Measurements from ENCODE around the gene HDHD3. TPM values are rescaled to one million over a fixed set of nuclear protein-coding genes. Genes with fewer than 3 reads are reported as not detected.

HDHD3 gene
- total RNA-seq, 8 experiments from 2014 or later, result 6.3 to 15.1 (median 9.0) TPM

DNA sequence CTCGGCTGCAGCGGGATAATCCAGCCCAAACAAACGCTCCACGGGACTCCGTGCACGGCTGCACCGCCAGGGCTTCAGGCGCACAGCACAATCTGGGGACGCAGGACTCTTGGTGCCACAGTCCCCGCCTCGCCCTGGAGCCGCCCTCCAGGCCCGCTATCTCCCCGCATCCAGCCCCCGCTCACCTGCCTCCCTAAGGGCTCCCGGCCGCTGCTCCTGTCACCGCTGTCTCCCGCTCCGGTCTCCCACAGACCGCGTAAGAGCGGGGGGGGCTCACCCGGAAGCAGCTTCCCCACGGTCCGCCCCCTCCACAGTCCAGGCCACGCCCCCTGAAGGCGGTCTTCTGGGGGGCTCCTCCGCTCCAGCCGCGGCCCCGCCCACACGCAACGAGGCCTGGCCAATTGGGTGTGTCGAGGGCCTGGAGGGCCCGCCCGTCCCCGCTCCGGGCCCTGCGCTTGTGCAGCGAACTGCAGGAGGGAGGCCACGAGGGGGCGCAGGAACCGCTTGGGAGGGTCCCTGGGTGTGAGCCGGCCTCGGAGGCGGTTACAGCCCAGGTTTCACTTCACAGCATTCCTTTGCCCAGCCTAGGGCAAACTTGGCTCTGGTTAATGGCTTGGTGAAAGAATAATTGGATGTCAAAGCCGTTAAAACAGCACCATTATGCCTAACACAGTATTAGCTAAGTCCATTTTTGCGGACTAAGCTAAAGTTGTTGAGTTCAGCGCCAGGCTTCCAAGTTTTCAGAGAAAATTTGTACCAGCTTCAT, 24.4 kb upstream of the HDHD3 start, which contains the start of gene ALAD:
ALAD (minus strand) TSS at position 258 of the 766 bp plus-strand sequence. CDS start 7,725 bp downstream, outside the sequence.
- peaks cover 0 to 13% of the 10 kb centered on the region in 2 donors for H3K4me1 ChIP-seq (replicated peaks in 1 of 2)
- in situ Hi-C loops (cut with MboI; ENCODE audit: low pct_unique_long_range_greater_than_20kb in 2 of 9, low sequenced_read_pairs in 9 of 9, unreplicated experiment in 9 of 9), result no loop called here
- peak; percentile 92 to 97 (median 96) for ATAC-seq (replicated peaks in 6 of 8)
- WGBS, 10 experiments, result 25 to 26% methylated on average over 2 to 4 of the region's 50 CpGs; no CpG with 5 or more reads in 8 of the 10 experiments
- peak within 1 kb of the TSS; percentile 14 to 23 for H3K27ac ChIP-seq
- peak within 1 kb of the TSS; percentile 54 to 90 (median 68) for H3K4me3 ChIP-seq

DNA sequence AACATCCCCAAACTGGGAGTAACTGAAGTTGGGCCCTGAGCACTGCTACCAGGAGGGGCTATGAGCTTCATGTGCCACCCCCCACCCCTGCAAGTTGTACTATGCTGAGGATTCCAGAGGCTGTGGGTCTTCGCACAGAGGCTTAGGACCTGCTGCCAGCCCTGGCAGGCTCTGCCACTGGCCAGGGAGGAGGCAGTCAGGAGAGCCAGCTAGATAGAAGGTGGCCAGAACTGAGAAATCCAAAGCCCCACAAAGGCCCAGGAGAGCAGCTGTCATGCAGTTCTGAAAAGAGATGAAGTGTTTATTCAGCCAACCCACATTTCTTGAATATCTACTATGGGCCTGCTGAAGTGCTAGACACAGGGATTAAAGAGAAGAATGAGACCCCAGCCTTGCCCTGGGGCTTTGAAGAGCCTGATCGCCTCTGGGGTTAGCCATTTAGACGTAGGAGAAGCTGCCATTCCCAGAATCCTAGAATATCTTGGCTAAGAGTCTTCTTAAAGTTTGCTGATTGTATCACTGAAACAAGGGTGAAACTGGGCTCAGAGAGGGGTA, 22.9 kb upstream of the HDHD3 start:
- 58 to 100% (median 90%) methylated on average over 1 to 2 of the region's 3 CpGs; no CpG with 5 or more reads in 6 of the 10 experiments for WGBS, 10 experiments
- H3K4me1 ChIP-seq (replicated peaks in 1 of 2), result peaks cover 0 to 13% of the 10 kb centered on the region in 2 donors
- in situ Hi-C loops (cut with MboI; ENCODE audit: low pct_unique_long_range_greater_than_20kb in 2 of 9, low sequenced_read_pairs in 9 of 9, unreplicated experiment in 9 of 9), result no loop called here
- peak overlapping the region in 2 of 5 donors; percentile 76 to 90 for H3K4me3 ChIP-seq
- no peak overlapping the region for H3K27ac ChIP-seq
- no peak for ATAC-seq (replicated peaks in 6 of 8)

DNA sequence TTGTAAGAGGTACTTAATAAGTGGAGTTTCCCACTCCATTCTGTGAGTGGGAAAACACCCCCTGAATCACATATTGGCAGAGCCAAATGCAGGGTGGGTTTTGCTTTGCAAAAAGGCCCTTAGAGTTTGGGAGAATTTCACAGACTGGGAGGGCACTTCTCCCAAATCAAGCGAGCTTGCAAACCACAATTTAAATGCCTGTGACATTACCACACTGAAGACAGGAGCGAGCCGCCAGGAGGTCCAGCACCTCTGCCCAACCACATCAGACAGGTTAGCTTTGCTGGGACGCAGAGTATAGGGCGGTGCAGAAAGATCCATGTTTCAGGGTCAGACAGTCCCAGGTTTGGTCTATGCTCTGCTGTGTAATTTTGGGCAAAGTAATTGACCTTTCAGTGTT, 22.0 kb upstream of the HDHD3 start:
- in situ Hi-C loops (cut with MboI; ENCODE audit: low pct_unique_long_range_greater_than_20kb in 2 of 9, low sequenced_read_pairs in 9 of 9, unreplicated experiment in 9 of 9), result no loop called here
- Histone ChIP-seq H3K4me1 (replicated peaks in 1 of 2) (peaks cover 0 to 13% of the 10 kb centered on the region in 2 donors), H3K4me3 (no peak overlapping the region), H3K27ac (no peak overlapping the region)
- 86 to 100% (median 100%) methylated on average over 1 to 5 of the region's 5 CpGs; no CpG with 5 or more reads in 3 of the 10 experiments for WGBS, 10 experiments
- no peak for ATAC-seq (replicated peaks in 6 of 8)

DNA sequence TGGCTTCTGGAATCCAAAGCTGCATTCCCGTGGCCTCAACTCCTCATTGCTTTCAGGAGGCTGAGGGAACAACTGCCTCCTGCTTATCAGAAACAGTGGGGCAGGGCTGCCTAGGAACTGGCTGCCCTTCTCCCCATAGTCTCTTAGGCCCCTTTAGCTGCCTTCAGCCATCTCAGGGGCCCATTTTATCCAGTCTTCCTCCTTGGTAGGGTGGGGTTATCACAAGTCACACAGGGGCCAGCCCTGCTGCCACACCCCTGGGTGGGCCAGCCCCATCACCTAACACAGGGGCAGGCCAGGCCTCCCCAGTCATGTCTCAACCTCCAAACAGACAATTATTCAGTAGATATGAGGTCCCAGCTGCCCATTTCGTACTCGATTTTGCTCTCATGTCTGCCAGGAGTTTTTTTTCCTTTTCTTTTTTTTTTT, 20.4 kb upstream of the HDHD3 start:
- H3K4me3 ChIP-seq, result no peak overlapping the region
- peaks cover 0 to 13% of the 10 kb centered on the region in 2 donors for H3K4me1 ChIP-seq (replicated peaks in 1 of 2)
- 40 to 100% (median 81%) methylated on average over 1 to 3 of the region's 3 CpGs; no CpG with 5 or more reads in 4 of the 10 experiments for WGBS, 10 experiments
- in situ Hi-C loops (cut with MboI; ENCODE audit: low pct_unique_long_range_greater_than_20kb in 2 of 9, low sequenced_read_pairs in 9 of 9, unreplicated experiment in 9 of 9), result no loop called here
- H3K27ac ChIP-seq, result no peak overlapping the region
- no peak for ATAC-seq (replicated peaks in 6 of 8)

DNA sequence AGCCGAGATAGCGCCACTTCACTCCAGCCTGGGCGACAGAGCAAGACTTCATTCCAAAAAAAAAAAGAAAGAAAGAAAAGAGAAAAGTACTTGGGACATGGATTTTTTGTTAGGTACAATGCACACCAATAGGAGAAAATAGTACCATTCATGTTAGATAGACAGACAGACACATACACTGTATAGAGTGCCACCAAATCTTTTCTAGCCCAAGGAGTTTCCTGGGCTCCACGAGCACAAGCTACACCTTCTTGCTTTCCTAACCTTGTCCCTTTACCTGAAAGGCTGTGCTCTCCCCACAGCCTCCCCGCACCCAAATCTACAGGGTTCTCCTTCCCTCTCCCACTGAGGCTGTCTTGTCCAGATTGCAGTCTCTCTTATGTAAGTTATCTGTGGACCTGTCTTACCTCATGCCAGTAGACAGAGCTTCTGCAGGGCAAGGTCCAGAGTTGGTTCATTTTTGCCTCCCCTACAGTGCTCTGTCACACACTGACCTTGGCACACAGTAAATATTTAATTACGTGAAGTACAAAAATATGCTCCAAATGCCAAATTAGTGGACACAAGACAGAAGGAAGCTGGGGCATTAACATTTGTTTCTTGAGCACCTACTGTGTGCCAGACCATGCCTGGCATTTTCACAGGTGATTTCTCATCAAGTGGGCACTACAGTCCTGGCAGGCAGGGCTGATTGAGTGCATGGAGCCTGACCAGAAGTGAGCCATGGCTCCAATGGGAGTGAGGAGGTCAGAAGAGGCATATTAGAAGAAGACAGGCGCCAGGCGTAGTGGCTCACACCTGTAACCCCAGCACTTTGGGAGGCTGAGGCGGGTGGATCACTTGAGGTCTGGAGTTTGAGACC, 18.4 kb upstream of the HDHD3 start:
- in situ Hi-C loops (cut with MboI; ENCODE audit: low pct_unique_long_range_greater_than_20kb in 2 of 9, low sequenced_read_pairs in 9 of 9, unreplicated experiment in 9 of 9), result no loop called here
- 67 to 100% (median 100%) methylated on average over 1 to 6 of the region's 9 CpGs; no CpG with 5 or more reads in 2 of the 10 experiments for WGBS, 10 experiments
- no peak for ATAC-seq (replicated peaks in 6 of 8)
- H3K4me1 ChIP-seq (replicated peaks in 1 of 2), result peaks cover 0 to 3% of the 10 kb centered on the region in 2 donors
- H3K4me3 ChIP-seq, result no peak overlapping the region
- no peak overlapping the region for H3K27ac ChIP-seq

DNA sequence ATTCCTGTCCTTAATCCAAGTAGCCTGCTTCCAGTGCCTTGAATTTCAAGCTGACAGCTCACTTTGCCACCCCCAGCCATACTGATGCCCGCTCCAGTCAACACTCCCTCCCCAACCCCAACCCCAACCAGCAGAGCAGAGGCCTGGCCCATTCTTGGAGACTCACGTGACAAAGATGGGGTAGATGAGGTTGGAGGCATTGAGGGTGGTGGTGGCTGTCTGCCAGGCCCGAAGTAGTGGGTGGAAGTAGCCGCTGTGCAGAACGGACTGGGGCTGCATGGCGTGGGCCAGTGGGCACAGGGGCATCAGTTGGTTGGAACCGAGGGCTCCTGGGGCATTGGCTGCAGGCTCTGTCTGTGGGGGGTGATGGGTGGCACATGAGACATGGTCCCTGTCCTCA, 16.5 kb upstream of the HDHD3 start:
- 80 to 100% methylated on average over 1 of the region's 7 CpGs; no CpG with 5 or more reads in 8 of the 10 experiments for WGBS, 10 experiments

DNA sequence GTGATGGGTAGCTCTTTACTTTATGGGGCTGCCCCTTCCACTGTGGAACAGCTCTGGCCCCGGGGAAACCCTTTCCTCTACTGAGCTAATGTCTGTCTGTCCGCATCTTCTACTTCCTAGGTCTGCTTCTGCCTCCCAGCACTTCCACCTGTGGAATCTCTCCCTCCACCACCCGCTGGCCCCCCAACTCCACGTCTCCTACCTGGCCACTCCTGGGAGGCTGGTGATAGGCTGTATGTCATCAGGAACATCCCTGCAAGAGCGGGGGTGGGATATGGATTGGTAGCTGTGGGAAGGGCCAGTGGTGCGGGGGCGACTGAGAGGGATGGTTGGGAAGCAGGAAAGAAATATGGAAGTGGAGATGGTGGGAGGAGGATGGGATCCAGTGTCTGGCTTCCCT, 15.1 kb upstream of the HDHD3 start:
- Histone ChIP-seq H3K4me1 (replicated peaks in 1 of 2) (peaks cover 0 to 3% of the 10 kb centered on the region in 2 donors), H3K4me3 (no peak overlapping the region), H3K27ac (no peak overlapping the region)
- ATAC-seq (replicated peaks in 6 of 8), result no peak
- WGBS, 10 experiments, result 92 to 100% methylated on average over 1 to 2 of the region's 7 CpGs; no CpG with 5 or more reads in 8 of the 10 experiments
- in situ Hi-C loops (cut with MboI; ENCODE audit: low pct_unique_long_range_greater_than_20kb in 2 of 9, low sequenced_read_pairs in 9 of 9, unreplicated experiment in 9 of 9), result no loop called here

More for the DNA sequence above, 16.5 kb upstream of the HDHD3 start:
- Histone ChIP-seq H3K4me3 (no peak overlapping the region), H3K4me1 (replicated peaks in 1 of 2) (no peaks in the 10 kb centered on the region), H3K27ac (no peak overlapping the region)
- no peak for ATAC-seq (replicated peaks in 6 of 8)
- in situ Hi-C loops (cut with MboI; ENCODE audit: low pct_unique_long_range_greater_than_20kb in 2 of 9, low sequenced_read_pairs in 9 of 9, unreplicated experiment in 9 of 9), result no loop called here

DNA sequence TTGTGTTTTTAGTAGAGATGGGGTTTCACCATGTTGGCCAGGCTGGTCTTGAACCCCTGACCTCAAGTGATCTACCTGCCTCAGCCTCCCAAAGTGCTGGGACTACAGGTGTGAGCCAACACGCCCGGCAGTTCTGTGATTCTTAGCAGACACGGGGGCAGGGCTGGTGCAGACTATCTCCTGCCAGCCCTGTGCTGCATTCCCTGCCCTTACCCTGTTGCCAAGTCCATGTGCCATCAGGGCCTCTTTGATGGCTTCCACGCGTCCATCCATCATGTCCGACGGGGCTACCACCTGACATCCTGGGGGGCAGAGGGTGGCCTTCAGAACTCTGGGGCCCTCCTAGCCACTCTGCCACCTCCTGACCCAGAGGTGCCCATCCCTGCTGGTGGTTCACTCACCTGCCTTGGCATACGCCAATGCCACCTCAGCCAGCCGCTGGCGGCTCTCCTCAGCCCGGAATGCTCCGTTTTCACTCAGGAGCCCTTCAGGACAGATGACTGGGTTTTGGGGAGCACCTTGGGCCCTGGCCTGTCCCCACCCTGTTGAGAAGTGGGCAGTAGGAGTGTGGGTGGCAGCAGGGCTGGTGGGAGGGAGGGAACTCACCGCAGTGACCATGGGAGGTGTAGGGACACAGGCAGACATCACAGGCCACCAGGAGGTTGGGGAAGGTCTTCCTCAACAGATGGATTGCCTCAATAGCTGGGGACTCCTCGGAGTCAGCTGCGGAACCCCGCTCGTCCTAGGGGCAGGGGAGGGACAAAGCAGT, 13.6 kb upstream of the HDHD3 start:
- in situ Hi-C loops (cut with MboI; ENCODE audit: low pct_unique_long_range_greater_than_20kb in 2 of 9, low sequenced_read_pairs in 9 of 9, unreplicated experiment in 9 of 9), result no loop called here
- 80 to 100% (median 98%) methylated on average over 1 to 8 of the region's 17 CpGs; no CpG with 5 or more reads in 6 of the 10 experiments for WGBS, 10 experiments

DNA sequence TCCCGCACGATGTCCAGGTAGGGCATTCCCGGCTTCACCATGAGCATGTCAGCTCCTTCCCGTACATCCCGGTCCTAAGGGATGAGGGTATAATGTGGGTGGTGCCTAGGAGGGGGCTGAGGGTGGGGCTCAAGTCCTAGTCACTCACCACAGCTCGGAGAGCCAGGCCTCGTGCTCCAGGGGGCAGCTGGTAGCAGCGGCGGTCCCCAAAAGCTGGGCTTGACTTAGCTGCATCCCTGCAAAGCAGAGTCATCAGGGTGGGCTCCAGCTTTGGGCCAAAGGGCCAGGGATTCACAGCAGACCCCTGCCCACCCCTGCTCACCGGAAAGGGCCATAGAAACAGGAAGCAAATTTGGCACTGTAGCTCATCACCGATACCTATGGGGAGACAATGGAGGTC, 12.7 kb upstream of the HDHD3 start:
- no peak for ATAC-seq (replicated peaks in 6 of 8)
- 87 to 100% methylated on average over 1 to 3 of the region's 11 CpGs; no CpG with 5 or more reads in 8 of the 10 experiments for WGBS, 10 experiments
- in situ Hi-C loops (cut with MboI; ENCODE audit: low pct_unique_long_range_greater_than_20kb in 2 of 9, low sequenced_read_pairs in 9 of 9, unreplicated experiment in 9 of 9), result no loop called here
- no peak overlapping the region for H3K27ac ChIP-seq
- H3K4me3 ChIP-seq, result no peak overlapping the region
- H3K4me1 ChIP-seq (replicated peaks in 1 of 2), result peaks cover 0 to 3% of the 10 kb centered on the region in 2 donors

More for the DNA sequence above, 13.6 kb upstream of the HDHD3 start:
- Histone ChIP-seq H3K27ac (no peak overlapping the region), H3K4me1 (replicated peaks in 1 of 2) (peaks cover 0 to 3% of the 10 kb centered on the region in 2 donors), H3K4me3 (no peak overlapping the region)
- no peak for ATAC-seq (replicated peaks in 6 of 8)

DNA sequence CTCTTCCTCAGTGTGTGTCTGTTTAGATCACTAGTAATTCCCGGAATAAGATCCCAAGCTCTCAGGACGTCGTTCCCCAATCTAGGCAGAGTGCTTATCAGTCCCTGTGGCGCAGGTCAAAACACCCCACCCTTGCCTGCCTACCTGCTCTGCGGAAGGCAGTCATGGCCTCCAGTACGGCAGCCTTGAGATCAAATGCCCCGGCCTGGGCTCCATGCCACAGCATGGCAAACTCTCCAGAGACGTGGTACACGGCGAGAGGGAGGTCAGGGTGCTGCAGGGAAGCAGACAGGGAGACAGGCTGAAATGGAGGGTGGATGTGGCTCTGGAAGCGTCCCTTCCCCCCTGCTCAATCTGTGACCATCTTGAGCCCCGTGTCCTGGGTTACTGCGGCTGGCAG, 12.0 kb upstream of the HDHD3 start:
- ATAC-seq (replicated peaks in 6 of 8), result no peak
- 80 to 100% (median 92%) methylated on average over 1 to 5 of the region's 13 CpGs; no CpG with 5 or more reads in 3 of the 10 experiments for WGBS, 10 experiments
- Histone ChIP-seq H3K27ac (no peak overlapping the region), H3K4me1 (replicated peaks in 1 of 2) (peaks cover 0 to 3% of the 10 kb centered on the region in 2 donors), H3K4me3 (no peak overlapping the region)
- in situ Hi-C loops (cut with MboI; ENCODE audit: low pct_unique_long_range_greater_than_20kb in 2 of 9, low sequenced_read_pairs in 9 of 9, unreplicated experiment in 9 of 9), result no loop called here

DNA sequence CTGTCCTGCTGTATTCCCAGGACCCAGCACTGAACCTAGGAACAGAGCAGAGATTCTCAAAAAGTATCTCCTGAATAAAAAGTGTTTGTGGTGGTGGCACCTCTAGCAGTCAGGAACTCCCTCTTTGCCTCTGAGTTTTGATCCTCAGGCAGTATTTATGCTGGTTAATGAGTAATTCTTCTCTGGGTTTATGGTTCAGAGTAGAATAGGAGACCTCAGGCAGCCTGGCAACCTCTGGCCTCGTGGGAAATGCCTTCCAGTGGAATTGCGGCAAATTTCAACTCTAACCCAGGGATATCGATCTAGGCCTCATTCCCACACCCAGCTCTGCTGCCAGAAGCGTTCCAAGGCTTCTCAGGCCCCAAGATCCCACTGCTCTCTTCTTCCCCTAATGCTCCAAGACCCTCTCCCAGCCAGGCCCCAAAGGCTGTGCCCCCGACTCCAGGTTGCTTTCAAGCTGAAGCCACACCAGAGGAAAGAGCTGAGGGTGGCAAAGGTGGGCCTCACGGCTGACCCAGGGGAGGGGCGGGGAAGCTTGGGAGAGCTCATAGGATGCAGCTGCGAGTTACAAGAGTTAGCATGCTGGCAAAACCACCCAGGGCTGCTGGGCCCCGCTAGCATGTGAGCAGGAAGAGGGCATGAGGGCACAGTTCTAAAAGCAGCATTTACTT, 10.9 kb upstream of the HDHD3 start:
- Histone ChIP-seq H3K4me3 (no peak overlapping the region), H3K27ac (no peak overlapping the region), H3K4me1 (replicated peaks in 1 of 2) (peaks cover 0 to 3% of the 10 kb centered on the region in 2 donors)
- in situ Hi-C loops (cut with MboI; ENCODE audit: low pct_unique_long_range_greater_than_20kb in 2 of 9, low sequenced_read_pairs in 9 of 9, unreplicated experiment in 9 of 9), result no loop called here
- no peak for ATAC-seq (replicated peaks in 6 of 8)
- 0 to 100% (median 48%) methylated on average over 1 to 7 of the region's 9 CpGs; no CpG with 5 or more reads in 5 of the 10 experiments for WGBS, 10 experiments
